Nephron (organoid): ENCODE data around the gene PPP4C.

Experiments used
- H3K27ac Mint-ChIP-seq, 3 experiments: 2 replicates each; pipeline ENCODE4 v1.8.0; 2020; ENCODE audit warnings: mixed read lengths in 3 of 3, mild to moderate bottlenecking in 2 of 3, moderate library complexity in 1 of 3
- H3K27me3 Mint-ChIP-seq: 2 replicates; pipeline ENCODE4 v1.8.0; 2021; ENCODE audit warnings: low read depth, mild to moderate bottlenecking, moderate library complexity, mixed read lengths
- H3K36me3 Mint-ChIP-seq: 2 replicates; pipeline ENCODE4 v1.8.0; 2020; ENCODE audit warnings: low read depth, mixed read lengths
- H3K4me1 Mint-ChIP-seq: 2 replicates; pipeline ENCODE4 v1.8.0; 2020; ENCODE audit warnings: mixed read lengths
- H3K4me3 Mint-ChIP-seq, 3 experiments: 2 replicates each; pipeline ENCODE4 v1.8.0; 2020; ENCODE audit warnings: mild to moderate bottlenecking in 3 of 3, mixed read lengths in 3 of 3, moderate library complexity in 2 of 3
- H3K9me3 Mint-ChIP-seq: 2 replicates; pipeline ENCODE4 v1.8.0; 2020; ENCODE audit warnings: mixed read lengths
- TF ChIP-seq, protein P1 (sequence below), 3 experiments: fragments of 200-600 bp; sonication (generic); IDR thresholded peaks; one replicate each; pipeline ENCODE4 v1.5.0; 2021; ENCODE audit warnings: antibody characterized with exemption in 3 of 3; ENCODE audit not compliant: unreplicated experiment in 3 of 3

Gene PPP4C

DNA sequence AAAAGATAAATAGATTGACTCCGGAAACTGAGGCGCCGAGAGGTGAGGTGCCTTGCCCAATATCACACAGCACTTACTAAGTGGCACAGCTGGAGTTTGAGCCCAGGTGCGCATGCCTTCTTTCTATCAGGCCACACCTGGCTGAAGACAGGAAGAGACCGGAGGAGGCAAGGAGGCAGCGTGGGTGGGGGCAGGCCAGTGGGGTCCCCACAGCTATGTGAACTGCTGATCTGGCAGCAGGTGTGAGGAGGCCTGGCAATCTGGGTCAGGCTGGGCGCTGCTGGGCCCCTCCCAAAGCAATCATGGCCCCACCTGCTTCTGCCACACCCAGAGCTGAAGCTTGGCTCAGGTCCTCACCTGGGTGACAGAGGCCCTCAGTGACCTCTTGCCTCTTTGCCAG lies 39.4 kb downstream of the PPP4C start:
- peaks cover 15% of the 10 kb centered on the region for H3K4me1 Mint-ChIP-seq
- TF ChIP-seq, protein P1, sequence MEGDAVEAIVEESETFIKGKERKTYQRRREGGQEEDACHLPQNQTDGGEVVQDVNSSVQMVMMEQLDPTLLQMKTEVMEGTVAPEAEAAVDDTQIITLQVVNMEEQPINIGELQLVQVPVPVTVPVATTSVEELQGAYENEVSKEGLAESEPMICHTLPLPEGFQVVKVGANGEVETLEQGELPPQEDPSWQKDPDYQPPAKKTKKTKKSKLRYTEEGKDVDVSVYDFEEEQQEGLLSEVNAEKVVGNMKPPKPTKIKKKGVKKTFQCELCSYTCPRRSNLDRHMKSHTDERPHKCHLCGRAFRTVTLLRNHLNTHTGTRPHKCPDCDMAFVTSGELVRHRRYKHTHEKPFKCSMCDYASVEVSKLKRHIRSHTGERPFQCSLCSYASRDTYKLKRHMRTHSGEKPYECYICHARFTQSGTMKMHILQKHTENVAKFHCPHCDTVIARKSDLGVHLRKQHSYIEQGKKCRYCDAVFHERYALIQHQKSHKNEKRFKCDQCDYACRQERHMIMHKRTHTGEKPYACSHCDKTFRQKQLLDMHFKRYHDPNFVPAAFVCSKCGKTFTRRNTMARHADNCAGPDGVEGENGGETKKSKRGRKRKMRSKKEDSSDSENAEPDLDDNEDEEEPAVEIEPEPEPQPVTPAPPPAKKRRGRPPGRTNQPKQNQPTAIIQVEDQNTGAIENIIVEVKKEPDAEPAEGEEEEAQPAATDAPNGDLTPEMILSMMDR (IDR thresholded peaks at IDR 0.05; ENCODE audit: unreplicated experiment in 3 of 3): no peak
- H3K27me3 Mint-ChIP-seq: peaks cover 7% of the 10 kb centered on the region
- no peak overlapping the region for H3K4me3 Mint-ChIP-seq
- H3K27ac Mint-ChIP-seq: no peak overlapping the region
- no peaks in the 10 kb centered on the region for H3K9me3 Mint-ChIP-seq
- H3K36me3 Mint-ChIP-seq: peaks cover 32% of the 10 kb centered on the region

DNA sequence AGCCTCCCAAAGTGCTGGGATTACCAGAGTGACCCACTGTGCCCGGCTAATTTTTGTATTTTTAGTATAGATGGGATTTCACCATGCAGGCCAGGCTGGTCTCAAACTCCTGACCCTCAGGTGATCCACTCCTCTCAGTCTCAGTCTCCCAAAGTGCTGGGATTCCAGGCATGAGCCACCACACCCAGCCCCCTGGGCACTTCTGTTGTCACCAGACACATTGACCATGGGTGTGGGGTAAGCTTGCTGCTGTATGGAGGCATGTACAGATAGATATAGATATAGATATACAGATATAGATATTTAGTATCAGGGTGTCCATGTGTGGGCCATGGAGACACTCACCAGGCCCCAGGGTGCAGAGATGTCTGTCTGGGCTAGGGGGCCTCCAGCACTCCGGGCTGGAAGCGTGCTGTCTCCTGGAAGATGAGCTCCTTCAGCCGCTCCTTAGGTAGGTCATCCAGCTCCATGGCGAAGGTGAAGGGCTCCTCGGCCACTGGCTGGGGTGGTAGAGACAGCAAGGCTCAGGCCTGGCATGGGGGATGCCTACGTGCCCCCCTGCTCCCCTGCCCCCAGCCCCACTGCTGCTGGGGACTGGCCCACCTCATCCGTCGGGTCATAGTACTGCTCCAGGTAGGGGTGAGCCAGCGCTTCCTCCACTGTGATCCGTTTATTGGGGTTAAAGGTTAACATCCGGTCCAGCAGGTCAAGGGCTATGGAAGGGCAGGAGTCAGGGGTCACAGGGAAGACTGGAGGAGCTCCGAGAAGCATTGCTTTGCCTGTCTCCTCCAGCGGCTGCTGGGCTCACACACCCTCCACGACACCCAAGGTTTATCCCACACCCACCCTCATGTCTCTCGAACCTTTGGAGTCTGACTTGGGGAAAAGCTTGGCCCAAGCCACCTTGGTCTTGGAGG lies 40.8 kb downstream of the PPP4C start:
- peaks cover 10% of the 10 kb centered on the region for H3K4me1 Mint-ChIP-seq
- no peaks in the 10 kb centered on the region for H3K9me3 Mint-ChIP-seq
- peaks cover 21% of the 10 kb centered on the region for H3K36me3 Mint-ChIP-seq
- no peak overlapping the region for H3K27ac Mint-ChIP-seq
- peaks cover 7% of the 10 kb centered on the region for H3K27me3 Mint-ChIP-seq
- no peak overlapping the region for H3K4me3 Mint-ChIP-seq
- TF ChIP-seq, protein P1 (IDR thresholded peaks at IDR 0.05; ENCODE audit: unreplicated experiment in 3 of 3): no peak

DNA sequence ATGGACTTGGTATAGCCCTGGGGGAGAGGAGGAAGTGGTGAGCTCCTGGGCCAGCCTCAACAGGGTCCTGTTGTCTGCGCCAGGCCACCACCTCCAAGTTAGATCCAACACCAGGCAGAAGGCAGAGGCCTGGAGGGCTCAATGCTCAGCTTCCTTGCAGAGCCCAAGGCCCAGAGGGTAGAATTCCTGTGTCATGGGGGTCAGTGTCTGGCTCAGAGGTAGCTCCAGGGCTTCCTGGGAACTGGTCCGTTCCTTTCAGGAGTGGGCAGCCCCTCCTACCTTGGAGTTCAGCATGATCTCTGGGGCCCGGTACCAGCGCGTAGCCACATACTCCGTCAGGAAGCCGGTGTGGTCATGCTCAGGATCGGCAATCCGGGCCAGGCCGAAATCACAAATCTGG lies 42.0 kb downstream of the PPP4C start:
- H3K4me1 Mint-ChIP-seq: peaks cover 16% of the 10 kb centered on the region
- TF ChIP-seq, protein P1 (IDR thresholded peaks at IDR 0.05; ENCODE audit: unreplicated experiment in 3 of 3): no peak
- H3K36me3 Mint-ChIP-seq: peaks cover 17% of the 10 kb centered on the region
- no peak overlapping the region for H3K4me3 Mint-ChIP-seq
- no peaks in the 10 kb centered on the region for H3K9me3 Mint-ChIP-seq
- H3K27ac Mint-ChIP-seq: no peak overlapping the region
- H3K27me3 Mint-ChIP-seq: peaks cover 7% of the 10 kb centered on the region

DNA sequence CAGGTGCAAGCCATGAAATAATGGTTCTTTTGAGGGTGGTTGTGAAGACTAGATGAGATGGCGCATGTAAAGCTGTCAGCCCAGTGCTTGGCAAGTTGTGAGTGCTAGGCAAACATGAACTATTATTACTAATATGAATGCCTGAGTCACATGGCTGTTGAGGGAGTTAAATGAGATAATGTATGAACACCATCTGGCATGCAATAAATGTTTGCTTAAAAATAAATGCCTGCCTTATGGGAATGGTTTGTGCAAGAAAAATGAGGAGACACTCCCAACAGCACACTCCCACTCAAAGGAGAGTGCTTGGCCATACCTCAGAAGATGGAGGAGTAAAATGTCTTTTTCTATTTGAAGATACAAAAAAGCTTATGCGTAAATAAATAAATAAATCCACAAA lies 43.6 kb downstream of the PPP4C start:
- Mint-ChIP-seq H3K4me3 (peak overlapping the region; percentile 51 to 80 (median 68)), H3K36me3 (peaks cover 17% of the 10 kb centered on the region), H3K27ac (peak overlapping the region; percentile 68 to 96 (median 80)), H3K4me1 (peaks cover 21% of the 10 kb centered on the region), H3K27me3 (no peaks in the 10 kb centered on the region), H3K9me3 (no peaks in the 10 kb centered on the region)
- TF ChIP-seq, protein P1 (IDR thresholded peaks at IDR 0.05; ENCODE audit: unreplicated experiment in 3 of 3): no peak

DNA sequence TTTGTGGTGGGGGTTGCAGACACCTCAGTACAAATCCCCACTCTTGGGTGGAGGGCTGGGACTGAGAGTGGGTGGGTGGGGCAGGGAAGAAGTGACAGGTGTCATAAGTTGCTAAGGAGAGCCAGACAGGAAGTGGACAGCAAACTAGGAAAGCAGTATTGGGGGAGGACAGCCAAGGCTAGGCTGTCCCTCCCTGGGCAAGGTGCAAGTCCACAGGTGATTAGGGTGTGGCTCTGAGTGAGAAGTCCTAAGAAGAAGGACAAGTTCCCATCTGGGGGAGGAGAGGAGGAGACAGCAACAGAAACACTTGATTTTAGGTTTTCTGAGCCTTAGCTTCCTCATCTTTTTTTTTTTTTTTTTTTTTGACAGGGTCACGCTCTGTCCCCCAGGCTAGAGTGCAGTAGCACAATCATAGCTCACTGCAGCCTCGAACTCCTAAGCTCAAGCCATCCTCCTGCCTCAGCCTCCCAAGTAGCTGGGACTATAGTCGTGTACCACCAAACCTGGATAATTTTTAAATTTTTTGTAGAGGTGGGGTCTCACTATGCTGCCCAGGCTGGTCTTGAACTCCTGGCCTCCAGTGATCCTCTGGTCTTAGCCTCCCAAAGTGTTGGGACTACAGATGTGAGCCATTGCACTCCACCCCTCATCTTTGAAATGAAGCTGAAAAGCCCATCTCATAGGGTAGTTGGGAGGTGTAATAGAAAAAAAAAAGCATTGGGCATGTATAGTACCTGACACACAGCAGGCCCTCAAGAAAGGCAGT lies 44.7 kb downstream of the PPP4C start:
- no peaks in the 10 kb centered on the region for H3K9me3 Mint-ChIP-seq

More for the DNA sequence above, 44.7 kb downstream of the PPP4C start:
- peak overlapping the region; percentile 61 to 80 (median 68) for H3K4me3 Mint-ChIP-seq
- TF ChIP-seq, protein P1 (IDR thresholded peaks at IDR 0.05; ENCODE audit: unreplicated experiment in 3 of 3): no peak
- peaks cover 14% of the 10 kb centered on the region for H3K36me3 Mint-ChIP-seq
- H3K27ac Mint-ChIP-seq: peak overlapping the region; percentile 68 to 96 (median 80)
- peaks cover 24% of the 10 kb centered on the region for H3K4me1 Mint-ChIP-seq
- no peaks in the 10 kb centered on the region for H3K27me3 Mint-ChIP-seq
